ENCODE measurements around the gene CACNA2D3.

DNA sequence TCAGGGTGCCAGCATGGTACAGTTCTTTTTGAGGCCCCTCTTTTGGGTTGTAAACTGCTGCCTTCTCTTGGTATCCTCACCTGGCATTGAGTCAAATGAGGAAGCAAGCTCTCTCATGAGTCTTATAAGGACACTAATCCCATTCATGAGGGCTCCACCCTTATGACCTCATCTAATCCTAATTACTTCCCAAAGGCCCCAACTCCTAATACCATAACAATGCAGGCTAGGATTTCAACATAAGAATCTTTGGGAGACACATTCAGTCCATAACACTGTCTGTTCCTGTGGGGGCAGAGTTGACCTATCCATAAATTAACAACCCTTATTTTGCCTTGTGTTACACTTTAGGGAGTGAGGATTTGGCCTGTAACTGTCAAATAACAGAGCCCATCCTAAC lies 527.2 kb downstream of the CACNA2D3 start:
- TF ChIP-seq POLR2A (IDR thresholded peaks at IDR 0.05; ENCODE audit: low read length), result no peak
- TF ChIP-seq GATA1 (IDR thresholded peaks at IDR 0.05; ENCODE audit: low read depth, low read length), result no peak
